HCT116 (cell line): ENCODE data around the gene POLR1B.

Source experiments
- CBX3 ChIP-seq: IDR thresholded peaks from 2 replicates; pipeline ENCODE4 v1.6.1; 2012; ENCODE audit warnings: low read depth
- CEBPB ChIP-seq: IDR thresholded peaks from 2 replicates; pipeline ENCODE4 v1.6.1; 2012; ENCODE audit warnings: low read depth
- CTCF ChIP-seq, 3 experiments: fragments of 200-600 bp in 1 of 3; sonication (generic) in 1 of 3; IDR thresholded peaks in 2 of 3; conservative IDR thresholded peaks in 1 of 3; 2 replicates each; pipeline ENCODE4 v1.5.1; 2012 to 2017; ENCODE audit warnings: low read depth in 2 of 3, low read length in 2 of 3, antibody characterized with exemption in 1 of 3, borderline replicate concordance in 1 of 3, control low read depth in 1 of 3, mild to moderate bottlenecking in 1 of 3, mixed read lengths in 1 of 3, mixed run types in 1 of 3, moderate library complexity in 1 of 3; ENCODE audit not compliant: insufficient read depth in 1 of 3
- EGR1 ChIP-seq: IDR thresholded peaks from 2 replicates; pipeline ENCODE4 v1.6.1; 2012; ENCODE audit warnings: low read depth
- EZH2 ChIP-seq: fragments of 200-600 bp; sonication (generic); IDR thresholded peaks from 2 replicates; pipeline ENCODE4 v1.6.1; 2017; ENCODE audit warnings: antibody characterized with exemption, mixed run types
- EZH2phosphoT487 ChIP-seq: fragments of 200-600 bp; IDR thresholded peaks from 2 replicates; pipeline ENCODE4 v1.6.1; 2018; ENCODE audit warnings: antibody characterized with exemption, borderline replicate concordance
- POLR2A ChIP-seq: IDR thresholded peaks from 2 replicates; pipeline ENCODE4 v1.7.0; 2011; ENCODE audit warnings: borderline replicate concordance; ENCODE audit not compliant: insufficient read depth, insufficient read length; ENCODE audit errors: extremely low read depth
- POLR2AphosphoS5 ChIP-seq: IDR thresholded peaks from 2 replicates; pipeline ENCODE4 v1.6.1; 2011; ENCODE audit warnings: mild to moderate bottlenecking, low read depth, low read length, moderate library complexity
- SIN3A ChIP-seq: IDR thresholded peaks from 2 replicates; pipeline ENCODE4 v1.6.1; 2012; ENCODE audit warnings: low read depth
- SP1 ChIP-seq: IDR thresholded peaks from 2 replicates; pipeline ENCODE4 v1.6.1; 2012; ENCODE audit warnings: low read depth
- TCF7L2 ChIP-seq: IDR thresholded peaks from 2 replicates; pipeline ENCODE4 v1.7.0; 2011; ENCODE audit warnings: borderline replicate concordance, inconsistent platforms; ENCODE audit not compliant: insufficient read depth, insufficient read length; ENCODE audit errors: extremely low read depth
- TF ChIP-seq, protein P1 (sequence below): IDR thresholded peaks from 2 replicates; pipeline ENCODE4 v1.6.1; 2012
- TF ChIP-seq, protein P2 (sequence below): IDR thresholded peaks from 2 replicates; pipeline ENCODE4 v1.6.1; 2012

DNA sequence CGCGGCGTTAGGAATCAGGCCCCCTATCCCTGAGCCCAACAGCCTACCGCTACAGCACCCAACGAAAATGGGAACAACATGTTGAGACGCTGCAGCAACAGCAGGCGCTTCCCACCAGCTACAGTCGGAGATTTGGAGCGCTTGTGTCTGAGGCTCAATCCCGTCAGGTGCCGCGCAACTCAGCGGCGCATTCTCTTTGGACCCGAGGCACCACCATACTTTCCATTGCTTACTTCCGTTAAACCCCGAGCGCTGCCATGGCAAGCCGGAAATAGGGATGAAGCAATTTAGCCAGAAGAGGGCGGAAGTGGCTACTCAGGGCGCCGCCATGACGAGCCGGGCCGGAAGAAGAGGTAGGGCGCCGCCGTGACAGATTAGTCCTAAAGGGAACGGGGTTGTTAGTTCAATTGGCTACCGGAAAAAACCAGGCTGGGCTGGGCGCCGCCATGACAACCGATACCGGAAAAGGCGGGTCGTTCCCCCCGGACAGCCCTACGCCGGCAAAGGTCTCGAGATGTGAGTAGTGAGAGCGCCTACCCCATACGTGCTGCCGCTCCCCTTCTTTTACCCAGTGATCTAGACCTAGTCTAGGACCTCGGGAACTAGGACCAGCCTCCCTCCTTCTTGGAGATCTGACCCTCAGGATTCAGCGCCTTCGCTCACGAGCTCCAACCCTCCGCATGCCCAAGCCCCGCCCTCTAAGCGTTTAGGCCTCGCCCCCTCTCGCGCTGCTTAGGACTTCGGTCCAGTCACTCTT lies 42.0 kb downstream of the POLR1B start, which contains the start of gene CHCHD5:
- TF ChIP-seq CTCF (IDR thresholded peaks at IDR 0.05 in 2 of 3, conservative IDR thresholded peaks at IDR 0.05 in 1 of 3; ENCODE audit: borderline replicate concordance in 1 of 3, insufficient read depth in 1 of 3, low read depth in 2 of 3, low read length in 2 of 3) (peak in 1 of 3 experiments; percentile 14; a peak in 1 of 6 replicates), EZH2 (no peak), CBX3 (peak; percentile 13; the same call in 1 of the 2 replicates), EZH2phosphoT487 (no peak), POLR2A (peak; percentile 62), CEBPB (peak; percentile 96), SIN3A (peak; percentile 55; the same call in 1 of the 2 replicates), EGR1 (peak; percentile 72), POLR2AphosphoS5 (peak; percentile 90), SP1 (peak; percentile 73), TCF7L2 (peak; percentile 59)
- TF ChIP-seq, protein P1, sequence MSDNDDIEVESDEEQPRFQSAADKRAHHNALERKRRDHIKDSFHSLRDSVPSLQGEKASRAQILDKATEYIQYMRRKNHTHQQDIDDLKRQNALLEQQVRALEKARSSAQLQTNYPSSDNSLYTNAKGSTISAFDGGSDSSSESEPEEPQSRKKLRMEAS = peak; percentile 83
- TF ChIP-seq, protein P2, sequence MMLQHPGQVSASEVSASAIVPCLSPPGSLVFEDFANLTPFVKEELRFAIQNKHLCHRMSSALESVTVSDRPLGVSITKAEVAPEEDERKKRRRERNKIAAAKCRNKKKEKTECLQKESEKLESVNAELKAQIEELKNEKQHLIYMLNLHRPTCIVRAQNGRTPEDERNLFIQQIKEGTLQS = no peak
